ENCODE results near the gene MTG1.

MTG1 gene

GRCh38 chr10:133355991-133356390 is 38.0 kb upstream of the MTG1 start:
- DNase-seq (ENCODE audit: extremely low read depth, low read depth), result no peak
- TF ChIP-seq, protein P1, sequence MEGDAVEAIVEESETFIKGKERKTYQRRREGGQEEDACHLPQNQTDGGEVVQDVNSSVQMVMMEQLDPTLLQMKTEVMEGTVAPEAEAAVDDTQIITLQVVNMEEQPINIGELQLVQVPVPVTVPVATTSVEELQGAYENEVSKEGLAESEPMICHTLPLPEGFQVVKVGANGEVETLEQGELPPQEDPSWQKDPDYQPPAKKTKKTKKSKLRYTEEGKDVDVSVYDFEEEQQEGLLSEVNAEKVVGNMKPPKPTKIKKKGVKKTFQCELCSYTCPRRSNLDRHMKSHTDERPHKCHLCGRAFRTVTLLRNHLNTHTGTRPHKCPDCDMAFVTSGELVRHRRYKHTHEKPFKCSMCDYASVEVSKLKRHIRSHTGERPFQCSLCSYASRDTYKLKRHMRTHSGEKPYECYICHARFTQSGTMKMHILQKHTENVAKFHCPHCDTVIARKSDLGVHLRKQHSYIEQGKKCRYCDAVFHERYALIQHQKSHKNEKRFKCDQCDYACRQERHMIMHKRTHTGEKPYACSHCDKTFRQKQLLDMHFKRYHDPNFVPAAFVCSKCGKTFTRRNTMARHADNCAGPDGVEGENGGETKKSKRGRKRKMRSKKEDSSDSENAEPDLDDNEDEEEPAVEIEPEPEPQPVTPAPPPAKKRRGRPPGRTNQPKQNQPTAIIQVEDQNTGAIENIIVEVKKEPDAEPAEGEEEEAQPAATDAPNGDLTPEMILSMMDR (IDR thresholded peaks at IDR 0.05; ENCODE audit: low read depth, low read length), result no peak

DNA sequence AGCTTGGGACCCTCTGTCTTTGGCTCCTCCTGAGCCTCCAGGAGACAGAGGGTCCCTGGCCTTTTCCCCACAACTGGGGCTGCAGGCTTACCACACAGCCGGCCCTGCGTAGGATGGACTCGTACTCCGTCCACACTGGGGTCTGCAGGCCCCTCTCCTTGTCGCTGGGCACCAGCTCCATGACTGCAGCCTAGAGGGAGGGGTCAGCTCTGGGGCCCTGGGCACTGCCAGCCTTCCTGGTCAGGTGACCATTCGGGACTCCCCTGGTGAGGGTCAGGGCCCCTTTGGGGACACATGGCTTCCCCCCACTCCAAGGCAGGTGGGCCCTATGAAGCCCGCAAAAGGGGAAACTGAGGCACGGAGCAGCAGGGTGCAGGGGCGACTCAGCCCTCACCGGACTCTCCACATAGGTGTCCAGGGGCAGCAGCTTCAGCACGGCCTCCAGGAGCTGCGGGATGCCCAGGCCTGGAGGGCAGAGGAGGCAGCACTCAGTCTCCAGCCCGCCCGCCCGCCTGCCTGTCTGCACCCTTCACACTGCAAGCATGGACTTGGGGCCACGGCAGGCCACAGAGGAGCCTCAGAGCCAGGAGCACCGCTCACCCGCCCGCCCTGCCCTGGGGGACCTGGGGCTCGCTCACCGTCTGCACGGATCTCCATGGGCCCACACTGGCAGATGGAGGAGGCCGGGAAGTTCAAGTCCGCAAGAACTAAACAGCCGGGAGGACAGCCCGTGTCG is 37.2 kb upstream of the MTG1 start:
- TF ChIP-seq, protein P1 (IDR thresholded peaks at IDR 0.05; ENCODE audit: low read depth, low read length), result no peak
- DNase-seq (ENCODE audit: extremely low read depth, low read depth), result no peak

GRCh38 chr10:133357285-133358161 is 36.4 kb upstream of the MTG1 start, which contains the start of gene FUOM:
TSS of gene FUOM (minus strand) at chr10:133358019. CDS start at chr10:133358007, 12 bp downstream.
- no peak for DNase-seq (ENCODE audit: extremely low read depth, low read depth)
- TF ChIP-seq, protein P1 (IDR thresholded peaks at IDR 0.05; ENCODE audit: low read depth, low read length), result no peak

DNA sequence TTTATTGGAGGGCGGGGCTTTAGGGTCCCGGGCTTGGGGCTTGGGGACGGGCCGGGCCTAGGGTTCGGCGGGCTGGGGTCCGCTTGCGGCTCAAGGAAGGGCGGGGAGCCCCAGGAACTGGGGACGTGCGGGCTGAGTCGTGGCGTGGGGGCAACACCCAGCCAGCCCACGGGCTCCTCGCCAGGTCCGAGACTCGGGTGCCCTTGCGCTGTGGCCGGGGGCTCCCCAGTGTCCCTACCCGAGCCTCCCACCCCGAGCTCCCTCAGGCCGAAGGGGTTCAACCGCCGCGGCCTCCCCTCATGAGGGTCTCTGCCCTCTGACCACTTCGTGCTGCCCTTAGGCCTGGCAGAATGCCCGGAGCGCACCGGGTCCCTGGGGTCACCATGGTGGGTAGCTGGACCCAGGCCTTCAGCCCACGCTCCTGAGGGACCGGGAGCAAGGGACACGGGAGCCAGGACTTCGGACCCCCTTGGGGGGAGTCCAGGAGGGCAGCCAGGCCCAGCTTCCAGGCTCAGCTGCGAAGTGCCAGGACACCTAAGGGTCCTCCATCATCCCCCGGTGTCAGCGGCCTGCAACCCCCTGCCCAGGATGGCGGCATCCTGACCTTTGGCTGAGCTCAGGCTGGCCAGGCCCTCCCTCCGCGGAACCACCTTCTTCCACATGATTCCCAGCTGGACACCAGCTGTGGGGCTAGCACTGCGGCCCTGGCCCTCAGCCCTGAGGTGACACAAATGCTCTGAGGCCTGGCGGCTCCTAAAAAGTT is 35.6 kb upstream of the MTG1 start:
- TF ChIP-seq, protein P1 (IDR thresholded peaks at IDR 0.05; ENCODE audit: low read depth, low read length), result no peak
- DNase-seq (ENCODE audit: extremely low read depth, low read depth), result no peak

- TF ChIP-seq, protein P1 (IDR thresholded peaks at IDR 0.05; ENCODE audit: low read depth, low read length), result no peak
- DNase-seq (ENCODE audit: extremely low read depth, low read depth), result no peak
These were observed 35.0 kb upstream of the MTG1 start for GRCh38 chr10:133358925-133359310.

GRCh38 chr10:133359554-133359971 is 34.4 kb upstream of the MTG1 start:
- TF ChIP-seq, protein P1 (IDR thresholded peaks at IDR 0.05; ENCODE audit: low read depth, low read length), result no peak
- DNase-seq (ENCODE audit: extremely low read depth, low read depth), result no peak

Measured in AG09319 (cell line).